Hepatocyte (in vitro differentiated cells): ENCODE data around the gene CFAP92. TPM values are rescaled to one million over a fixed set of nuclear protein-coding genes. Genes with fewer than 3 reads are reported as not detected.

Source experiments
- DNase-seq: peaks from one replicate; pipeline ENCODE4 v3.0.0-alpha.2; 2016; ENCODE audit warnings: low spot score
- H2AFZ ChIP-seq: fragments of 200-600 bp; sonication (generic); 2 replicates; pipeline ENCODE4 v1.6.0; 2016; ENCODE audit warnings: antibody characterized with exemption, mild to moderate bottlenecking
- H3K27ac ChIP-seq: fragments of 200-600 bp; sonication (generic); 2 replicates; pipeline ENCODE4 v1.5.1; 2016; ENCODE audit warnings: mild to moderate bottlenecking
- H3K27me3 ChIP-seq: fragments of 200-600 bp; sonication (generic); 2 replicates; pipeline ENCODE4 v1.6.1; 2016
- H3K36me3 ChIP-seq: fragments of 200-600 bp; sonication (generic); replicated peaks from 2 replicates; pipeline ENCODE4 v1.5.1; 2016; ENCODE audit warnings: low read depth; ENCODE audit not compliant: insufficient read depth
- H3K4me1 ChIP-seq: fragments of 200-600 bp; sonication (generic); 2 replicates; pipeline ENCODE4 v1.5.1; 2016; ENCODE audit warnings: mild to moderate bottlenecking, moderate library complexity; ENCODE audit not compliant: insufficient read depth
- H3K4me2 ChIP-seq: fragments of 200-600 bp; sonication (generic); 2 replicates; pipeline ENCODE4 v1.6.0; 2016
- H3K4me3 ChIP-seq: fragments of 200-600 bp; sonication (generic); 2 replicates; pipeline ENCODE4 v1.5.1; 2016; ENCODE audit warnings: mild to moderate bottlenecking
- H3K79me2 ChIP-seq: fragments of 200-600 bp; sonication (generic); 2 replicates; pipeline ENCODE4 v1.6.0; 2017; ENCODE audit warnings: mild to moderate bottlenecking
- H3K9me2 ChIP-seq: fragments of 200-600 bp; sonication (generic); replicated peaks from 2 replicates; pipeline ENCODE4 v1.6.0; 2017; ENCODE audit warnings: mild to moderate bottlenecking; ENCODE audit not compliant: insufficient read depth
- H3K9me3 ChIP-seq: fragments of 200-600 bp; sonication (generic); 2 replicates; pipeline ENCODE4 v1.5.1; 2016; ENCODE audit warnings: low read depth, mild to moderate bottlenecking
- H4K20me1 ChIP-seq: fragments of 200-600 bp; sonication (generic); 2 replicates; pipeline ENCODE4 v1.6.0; 2016; ENCODE audit warnings: mild to moderate bottlenecking; ENCODE audit not compliant: insufficient read depth, poor library complexity, severe bottlenecking
- EZH2 ChIP-seq: fragments of 200-600 bp; sonication (generic); IDR thresholded peaks from 2 replicates; pipeline ENCODE4 v1.6.1; 2016; ENCODE audit warnings: antibody characterized with exemption, mild to moderate bottlenecking, borderline replicate concordance
- EZH2phosphoT487 ChIP-seq: fragments of 200-600 bp; sonication (generic); IDR thresholded peaks from one replicate; pipeline ENCODE4 v1.6.1; 2018; ENCODE audit warnings: antibody characterized with exemption, mild to moderate bottlenecking, low read depth, moderate library complexity; ENCODE audit not compliant: unreplicated experiment, severe bottlenecking
- WGBS: methylation state at CpG from one replicate; pipeline ENCODE4 v1.1.6; 2016; ENCODE audit warnings: low lambda C conversion rate; ENCODE audit errors: missing lambda C conversion rate; 5-methylcytosine and 5-hydroxymethylcytosine counted together
- polyA plus RNA-seq: library from polyadenylated mRNA; unstranded; fragments of >200 nt; fragmentation: Nextera tagmentation; extraction: Ambion mirVana; gene quantifications from 2 replicates; pipeline ENCODE4 v1.2.1, GENCODE V29; 2016
- total RNA-seq: library from RNA; depleted of rRNA; stranded (reverse); fragments of >200 nt; gene quantifications from 2 replicates; pipeline ENCODE4 v1.2.3, GENCODE V29; 2014
- TF ChIP-seq, protein P1 (sequence below): fragments of 200-600 bp; sonication (generic); IDR thresholded peaks from 2 replicates; pipeline ENCODE4 v1.5.1; 2016; ENCODE audit warnings: antibody characterized with exemption, mild to moderate bottlenecking; ENCODE audit not compliant: poor library complexity

Gene CFAP92
- total and polyA plus RNA-seq, 2 experiments from 2014 or later: 0.17 to 0.35 TPM

DNA sequence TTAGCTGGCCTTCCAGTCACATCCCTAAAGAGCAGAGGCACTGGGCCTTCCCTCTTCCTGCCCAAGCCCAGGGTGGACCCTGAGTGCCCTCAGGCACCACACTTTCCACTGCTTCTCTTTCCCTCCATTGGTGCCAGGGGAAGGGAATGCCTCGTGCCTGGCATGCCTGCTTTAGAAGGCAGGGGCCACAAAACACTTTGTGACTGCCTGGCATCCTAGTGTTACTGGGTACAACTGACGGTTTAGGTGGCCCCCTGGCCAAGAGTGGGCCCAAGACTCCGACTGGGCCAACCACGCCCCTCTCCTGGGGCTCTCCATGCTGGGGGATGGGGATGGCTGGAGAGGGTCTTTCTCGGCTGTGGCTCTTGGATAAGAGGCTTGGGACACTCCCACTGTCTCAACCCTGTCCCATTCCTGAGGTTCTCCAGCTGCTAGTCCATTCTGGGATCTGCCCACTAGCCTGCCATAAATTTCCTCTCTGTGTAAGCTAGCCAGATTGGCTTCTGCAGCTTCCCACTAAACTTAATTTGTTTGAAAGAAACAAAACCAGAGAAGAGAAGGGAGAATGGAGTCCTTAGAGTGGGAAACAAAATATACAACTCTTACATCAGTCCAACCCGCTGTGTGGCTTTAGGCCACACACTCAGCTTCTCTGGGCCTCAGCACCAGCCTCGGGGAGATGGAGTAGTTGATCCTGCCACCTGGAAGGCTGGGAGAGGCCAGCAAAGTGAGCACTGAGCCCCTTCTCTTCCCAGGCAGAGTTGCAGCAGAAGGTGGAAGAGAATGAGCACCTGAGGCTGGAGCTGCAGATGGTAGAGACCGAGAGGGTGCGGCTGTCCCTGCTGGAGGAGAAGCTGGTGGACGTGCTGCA, 42.6 kb upstream of the CFAP92 start:
- no peaks in the 10 kb centered on the region for H3K4me1 ChIP-seq
- no peak overlapping the region for H2AFZ ChIP-seq
- no peaks in the 10 kb centered on the region for H3K27me3 ChIP-seq
- TF ChIP-seq, protein P1, sequence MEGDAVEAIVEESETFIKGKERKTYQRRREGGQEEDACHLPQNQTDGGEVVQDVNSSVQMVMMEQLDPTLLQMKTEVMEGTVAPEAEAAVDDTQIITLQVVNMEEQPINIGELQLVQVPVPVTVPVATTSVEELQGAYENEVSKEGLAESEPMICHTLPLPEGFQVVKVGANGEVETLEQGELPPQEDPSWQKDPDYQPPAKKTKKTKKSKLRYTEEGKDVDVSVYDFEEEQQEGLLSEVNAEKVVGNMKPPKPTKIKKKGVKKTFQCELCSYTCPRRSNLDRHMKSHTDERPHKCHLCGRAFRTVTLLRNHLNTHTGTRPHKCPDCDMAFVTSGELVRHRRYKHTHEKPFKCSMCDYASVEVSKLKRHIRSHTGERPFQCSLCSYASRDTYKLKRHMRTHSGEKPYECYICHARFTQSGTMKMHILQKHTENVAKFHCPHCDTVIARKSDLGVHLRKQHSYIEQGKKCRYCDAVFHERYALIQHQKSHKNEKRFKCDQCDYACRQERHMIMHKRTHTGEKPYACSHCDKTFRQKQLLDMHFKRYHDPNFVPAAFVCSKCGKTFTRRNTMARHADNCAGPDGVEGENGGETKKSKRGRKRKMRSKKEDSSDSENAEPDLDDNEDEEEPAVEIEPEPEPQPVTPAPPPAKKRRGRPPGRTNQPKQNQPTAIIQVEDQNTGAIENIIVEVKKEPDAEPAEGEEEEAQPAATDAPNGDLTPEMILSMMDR: no peak
- TF ChIP-seq EZH2 (no peak), EZH2phosphoT487 (no peak)
- 92% methylated on average over 10 of the region's 10 CpGs for WGBS
- H3K36me3 ChIP-seq: no peaks in the 10 kb centered on the region
- no peaks in the 10 kb centered on the region for H3K9me2 ChIP-seq
- no peak overlapping the region for H3K27ac ChIP-seq
- H3K79me2 ChIP-seq: no peaks in the 10 kb centered on the region
- H3K9me3 ChIP-seq: no peaks in the 10 kb centered on the region
- DNase-seq: no peak
- no peak overlapping the region for H3K4me2 ChIP-seq
- H4K20me1 ChIP-seq: no peaks in the 10 kb centered on the region
- H3K4me3 ChIP-seq: no peak overlapping the region

GRCh38 chr3:129035360-129036221, 41.7 kb upstream of the CFAP92 start:
- H3K4me3 ChIP-seq: no peak overlapping the region
- DNase-seq: no peak
- no peak overlapping the region for H2AFZ ChIP-seq
- TF ChIP-seq EZH2 (no peak), EZH2phosphoT487 (no peak)
- TF ChIP-seq, protein P1: no peak
- H3K79me2 ChIP-seq: no peaks in the 10 kb centered on the region
- H4K20me1 ChIP-seq: no peaks in the 10 kb centered on the region
- no peaks in the 10 kb centered on the region for H3K9me3 ChIP-seq
- no peaks in the 10 kb centered on the region for H3K27me3 ChIP-seq
- H3K36me3 ChIP-seq: no peaks in the 10 kb centered on the region
- no peak overlapping the region for H3K27ac ChIP-seq
- no peak overlapping the region for H3K4me2 ChIP-seq
- WGBS: 88% methylated on average over 11 of the region's 11 CpGs
- no peaks in the 10 kb centered on the region for H3K4me1 ChIP-seq
- H3K9me2 ChIP-seq: no peaks in the 10 kb centered on the region

DNA sequence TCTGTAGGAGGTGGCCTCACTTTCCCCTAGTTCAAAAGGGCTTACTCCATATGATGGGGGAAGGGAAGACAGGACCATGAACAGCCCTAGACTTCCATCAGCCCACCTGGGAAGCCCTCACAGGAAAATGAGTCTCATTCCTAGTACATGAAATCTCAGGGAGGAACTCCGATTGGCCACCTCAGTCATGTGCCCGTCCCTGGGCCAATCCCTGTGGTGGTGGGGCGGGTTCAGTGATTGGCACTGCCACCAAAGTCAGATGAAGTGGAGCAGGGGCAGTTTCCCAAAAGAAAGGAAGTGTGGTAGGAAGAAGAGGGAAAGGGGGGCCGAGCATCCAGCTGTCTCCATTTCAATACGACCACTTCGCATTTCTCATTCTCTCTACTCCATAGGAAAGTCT, 40.8 kb upstream of the CFAP92 start:
- Histone ChIP-seq H3K9me2 (no peaks in the 10 kb centered on the region), H4K20me1 (no peaks in the 10 kb centered on the region), H3K27ac (no peak overlapping the region), H3K27me3 (no peaks in the 10 kb centered on the region), H3K9me3 (no peaks in the 10 kb centered on the region), H3K79me2 (no peaks in the 10 kb centered on the region), H2AFZ (no peak overlapping the region), H3K4me1 (no peaks in the 10 kb centered on the region), H3K4me3 (no peak overlapping the region), H3K36me3 (no peaks in the 10 kb centered on the region), H3K4me2 (no peak overlapping the region)
- DNase-seq: no peak
- TF ChIP-seq, protein P1: no peak
- TF ChIP-seq EZH2phosphoT487: no peak
- no peak for TF ChIP-seq EZH2
- WGBS: 89% methylated on average over 6 of the region's 6 CpGs
